Epithelial cell of proximal tubule (primary cell): Measurements from ENCODE around the gene KPTN. TPM values are rescaled to one million over a fixed set of nuclear protein-coding genes. Genes with fewer than 3 reads are reported as not detected.

Experiments
- DNase-seq: peaks from one replicate; pipeline ENCODE4 v3.0.0-alpha.2; 2011; ENCODE audit warnings: low read depth
- H3K4me3 ChIP-seq: 2 replicates; pipeline ENCODE4 v1.5.1; 2011; ENCODE audit warnings: low read depth, mild to moderate bottlenecking, low read length
- total RNA-seq: library from RNA; depleted of rRNA; stranded (reverse); fragments of >200 nt; gene quantifications from 2 replicates; pipeline ENCODE4 v1.2.3, GENCODE V29; 2015
- TF ChIP-seq, protein P1 (sequence below): conservative IDR thresholded peaks from 2 replicates; pipeline ENCODE4 v1.5.1; 2012; ENCODE audit warnings: low read depth, mild to moderate bottlenecking, low read length

The KPTN gene
- total RNA-seq, 1 donor from 2014 or later, result 3.2 TPM

DNA sequence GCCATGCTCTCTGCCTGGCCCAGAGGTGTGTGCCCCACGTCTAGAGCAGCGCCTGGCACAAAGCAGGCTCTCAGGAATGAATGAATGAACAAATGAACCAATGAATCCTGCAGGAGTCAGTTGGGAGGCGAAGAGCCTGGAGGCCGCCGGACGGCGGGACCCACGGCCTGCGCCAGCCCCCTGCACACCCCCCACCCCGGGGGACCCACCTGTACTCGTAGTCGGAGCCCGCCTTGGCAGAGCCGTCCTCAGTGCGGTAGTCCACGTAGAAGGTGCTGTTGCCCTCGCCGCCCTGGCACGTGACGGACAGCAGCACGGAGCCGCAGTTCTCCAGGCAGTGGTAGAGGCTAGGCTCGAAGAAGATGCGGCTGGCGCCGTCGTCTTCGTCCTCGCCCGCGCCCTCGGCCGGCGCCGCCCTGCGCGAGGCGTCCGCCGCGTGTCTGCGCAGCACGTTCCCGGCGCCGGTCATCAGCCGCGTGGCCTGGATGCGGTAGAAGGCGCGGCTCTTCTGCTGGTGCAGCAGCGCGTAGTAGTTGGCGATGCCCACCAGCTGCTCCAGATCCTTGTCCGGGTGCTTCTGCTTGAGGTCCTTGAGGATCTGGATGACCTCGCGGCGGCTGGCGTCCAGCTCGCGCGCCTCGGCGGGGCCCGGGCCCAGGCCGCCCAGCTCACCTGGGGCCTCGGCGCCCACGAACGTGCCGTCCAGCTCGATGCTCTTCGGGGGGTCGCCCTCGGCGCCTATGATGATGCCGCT is 27.1 kb downstream of the KPTN start:
- DNase-seq, result no peak
- no peak overlapping the region for H3K4me3 ChIP-seq
- TF ChIP-seq, protein P1, sequence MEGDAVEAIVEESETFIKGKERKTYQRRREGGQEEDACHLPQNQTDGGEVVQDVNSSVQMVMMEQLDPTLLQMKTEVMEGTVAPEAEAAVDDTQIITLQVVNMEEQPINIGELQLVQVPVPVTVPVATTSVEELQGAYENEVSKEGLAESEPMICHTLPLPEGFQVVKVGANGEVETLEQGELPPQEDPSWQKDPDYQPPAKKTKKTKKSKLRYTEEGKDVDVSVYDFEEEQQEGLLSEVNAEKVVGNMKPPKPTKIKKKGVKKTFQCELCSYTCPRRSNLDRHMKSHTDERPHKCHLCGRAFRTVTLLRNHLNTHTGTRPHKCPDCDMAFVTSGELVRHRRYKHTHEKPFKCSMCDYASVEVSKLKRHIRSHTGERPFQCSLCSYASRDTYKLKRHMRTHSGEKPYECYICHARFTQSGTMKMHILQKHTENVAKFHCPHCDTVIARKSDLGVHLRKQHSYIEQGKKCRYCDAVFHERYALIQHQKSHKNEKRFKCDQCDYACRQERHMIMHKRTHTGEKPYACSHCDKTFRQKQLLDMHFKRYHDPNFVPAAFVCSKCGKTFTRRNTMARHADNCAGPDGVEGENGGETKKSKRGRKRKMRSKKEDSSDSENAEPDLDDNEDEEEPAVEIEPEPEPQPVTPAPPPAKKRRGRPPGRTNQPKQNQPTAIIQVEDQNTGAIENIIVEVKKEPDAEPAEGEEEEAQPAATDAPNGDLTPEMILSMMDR, result no peak

- no peak for DNase-seq
- no peak overlapping the region for H3K4me3 ChIP-seq
- TF ChIP-seq, protein P1, result no peak
These were observed 33.5 kb downstream of the KPTN start for GRCh38 chr19:47450478-47450877.

DNA sequence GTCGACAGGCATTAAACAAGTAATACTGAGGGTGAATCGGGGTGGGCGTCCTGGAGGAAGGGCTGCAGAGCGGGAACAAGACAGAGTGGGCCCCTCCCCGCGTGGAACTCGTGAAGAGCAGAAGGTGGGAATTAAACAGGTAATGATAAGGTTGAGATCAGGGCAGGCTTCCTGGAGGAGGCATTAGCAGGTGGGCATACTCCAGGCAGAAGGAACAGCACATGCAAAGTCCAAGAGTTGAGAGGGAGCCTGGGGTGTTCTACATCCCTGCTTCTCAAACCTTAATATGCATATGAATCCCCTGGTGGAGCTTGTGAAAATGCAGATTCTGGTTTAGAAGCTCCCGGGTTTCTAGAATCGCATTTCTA is 35.7 kb downstream of the KPTN start:
- no peak for DNase-seq
- no peak overlapping the region for H3K4me3 ChIP-seq
- TF ChIP-seq, protein P1, result no peak

DNA sequence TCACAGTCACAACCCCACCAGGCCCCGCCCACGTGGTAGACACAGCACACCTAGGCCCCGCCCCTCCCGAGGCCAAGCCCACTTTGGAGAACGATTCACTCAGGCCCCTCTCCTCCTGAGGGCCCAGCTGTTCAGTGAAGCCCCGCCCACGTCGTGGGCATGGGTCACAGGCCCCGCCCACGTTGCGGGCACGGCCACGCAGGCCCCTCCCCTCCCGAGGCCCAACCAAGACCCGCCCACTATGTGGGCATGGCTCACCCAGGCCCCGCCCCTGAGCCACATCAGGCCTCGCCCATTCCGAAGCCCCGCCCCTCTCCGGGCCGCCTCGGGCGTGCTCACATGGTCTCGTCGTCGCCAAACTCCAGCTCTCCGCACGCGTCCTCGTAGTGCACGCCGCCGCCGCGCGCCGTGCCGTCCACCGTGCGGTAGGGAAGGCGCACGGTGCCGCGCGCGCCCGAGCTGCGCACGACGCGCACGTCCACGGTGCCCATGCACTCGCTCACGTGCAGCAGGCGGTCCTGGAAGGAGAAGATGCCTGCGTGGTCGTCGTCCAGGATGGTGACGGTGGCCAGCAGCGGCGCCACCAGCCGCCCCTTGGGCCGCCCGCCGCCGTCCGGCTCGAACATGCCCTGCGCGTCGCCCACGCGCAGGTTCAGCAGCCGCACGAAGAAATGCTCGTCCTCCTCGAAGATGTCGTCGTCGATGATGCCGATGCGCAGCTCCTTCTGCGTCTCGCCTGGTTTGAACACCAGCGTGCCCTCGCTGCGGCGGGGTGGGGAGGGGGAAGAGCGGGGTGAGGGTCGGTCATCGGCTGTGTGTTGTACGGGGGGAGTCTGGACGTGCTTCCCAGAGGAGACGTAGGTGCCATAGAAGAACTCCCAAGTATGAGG is 36.3 kb downstream of the KPTN start:
- TF ChIP-seq, protein P1, result no peak
- no peak for DNase-seq
- H3K4me3 ChIP-seq, result peak overlapping the region; percentile 41

DNA sequence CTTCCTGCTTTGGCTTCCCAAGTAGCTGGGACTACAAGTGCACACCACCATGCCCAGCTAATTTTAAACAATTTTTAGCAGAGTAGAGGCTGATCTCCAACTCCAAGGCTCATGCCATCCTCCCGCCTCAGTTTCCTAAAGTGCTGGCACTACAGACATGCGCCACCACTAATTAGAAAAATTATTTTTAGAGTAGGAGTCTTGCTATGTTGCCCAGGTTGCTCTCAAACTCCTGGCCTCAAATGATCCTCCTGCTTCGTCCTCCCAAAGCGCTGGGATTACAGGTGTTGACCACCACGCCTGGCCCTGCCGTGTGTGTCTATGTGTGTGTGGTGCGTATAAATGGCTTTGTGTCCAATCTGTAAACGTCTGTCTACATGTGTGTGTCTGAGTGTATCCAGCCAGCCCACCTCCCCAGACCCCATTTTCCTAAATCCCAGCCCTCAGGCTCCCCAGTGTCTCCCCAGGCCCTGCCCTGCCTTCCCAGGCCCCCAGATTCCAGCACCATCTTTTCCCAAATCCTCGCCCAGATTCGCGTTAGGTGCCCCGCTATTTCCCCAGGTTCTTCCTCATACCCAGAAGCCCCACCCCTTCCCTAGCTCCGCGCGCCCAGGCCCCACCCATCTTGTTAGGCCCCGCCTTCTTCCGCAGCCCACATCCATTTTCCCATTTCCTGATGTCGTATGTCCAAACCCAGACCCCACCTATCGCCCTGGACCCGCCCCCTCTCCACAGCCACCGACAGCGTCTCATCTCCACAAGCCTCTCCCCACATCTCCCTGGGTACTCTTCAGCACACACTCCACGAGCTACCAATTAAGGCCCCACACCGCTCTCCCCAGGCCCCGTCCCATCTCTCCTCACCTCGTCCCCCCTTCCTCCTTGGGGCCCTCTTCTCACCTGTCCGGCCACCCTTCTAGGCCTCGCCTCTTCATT is 37.2 kb downstream of the KPTN start:
- TF ChIP-seq, protein P1, result no peak
- H3K4me3 ChIP-seq, result peak overlapping the region; percentile 41
- DNase-seq, result no peak

GRCh38 chr19:47445937-47446402 is 38.0 kb downstream of the KPTN start:
- no peak for DNase-seq
- peak overlapping the region; percentile 14 for H3K4me3 ChIP-seq
- TF ChIP-seq, protein P1, result no peak
